HUES64 (cell line): ENCODE results near the gene GRB7.
A peak's percentile ranks its signal among the peaks of the same experiment; 100 is the strongest.

Source experiments
- H3K27ac ChIP-seq: 2 replicates; pipeline ENCODE4 v1.7.0; 2013; ENCODE audit warnings: low read depth, low read length, inconsistent platforms
- H3K27me3 ChIP-seq: 2 replicates; pipeline ENCODE4 v1.6.1; 2013; ENCODE audit warnings: mild to moderate bottlenecking, low read length; ENCODE audit not compliant: insufficient read depth
- H3K36me3 ChIP-seq: 2 replicates; pipeline ENCODE4 v1.6.1; 2013; ENCODE audit warnings: mild to moderate bottlenecking, low read length; ENCODE audit not compliant: insufficient read depth
- H3K4me1 ChIP-seq: 2 replicates; pipeline ENCODE4 v1.6.1; 2013; ENCODE audit warnings: mild to moderate bottlenecking, low read length, moderate library complexity; ENCODE audit not compliant: insufficient read depth
- H3K4me3 ChIP-seq: 2 replicates; pipeline ENCODE4 v1.5.1; 2013; ENCODE audit warnings: mild to moderate bottlenecking, low read length, moderate library complexity
- H3K9ac ChIP-seq: 2 replicates; pipeline ENCODE4 v1.6.1; 2013; ENCODE audit warnings: mild to moderate bottlenecking, low read depth, low read length
- H3K9me3 ChIP-seq: 2 replicates; pipeline ENCODE4 v1.6.1; 2013; ENCODE audit warnings: low read depth, low read length; ENCODE audit not compliant: insufficient read depth
- WGBS: fragments of 150-250, 120-280 bp; methylation state at CpG from one replicate; pipeline ENCODE4 v1.1.7; 2013; ENCODE audit warnings: missing lambda C conversion rate; 5-methylcytosine and 5-hydroxymethylcytosine counted together

Gene GRB7

GRCh38 chr17:39754161-39754957, 16.6 kb downstream of the GRB7 start:
- Histone ChIP-seq H3K27me3 (peaks cover 26% of the 10 kb centered on the region), H3K4me1 (peaks cover 13% of the 10 kb centered on the region)
- under 1% methylated on average over 91 of the region's 91 CpGs for WGBS

GRCh38 chr17:39754958-39755553, 17.3 kb downstream of the GRB7 start:
- WGBS, result 24% methylated on average over 21 of the region's 21 CpGs
- Histone ChIP-seq H3K36me3 (no peaks in the 10 kb centered on the region), H3K4me3 (peak overlapping the region; percentile 68), H3K27ac (no peak overlapping the region), H3K27me3 (peaks cover 26% of the 10 kb centered on the region), H3K4me1 (peaks cover 8% of the 10 kb centered on the region), H3K9me3 (no peaks in the 10 kb centered on the region), H3K9ac (no peak overlapping the region)

More at GRCh38 chr17:39754161-39754957, 16.6 kb downstream of the GRB7 start:
- Histone ChIP-seq H3K27ac (peak overlapping the region; percentile 32; the same call in 1 of the 2 replicates), H3K9ac (peak overlapping the region; percentile 87), H3K9me3 (no peaks in the 10 kb centered on the region), H3K4me3 (peak overlapping the region; percentile 68), H3K36me3 (no peaks in the 10 kb centered on the region)

- peaks cover 26% of the 10 kb centered on the region for H3K27me3 ChIP-seq
- 64% methylated on average over 15 of the region's 18 CpGs for WGBS
- H3K9me3 ChIP-seq, result no peaks in the 10 kb centered on the region
- peaks cover 6% of the 10 kb centered on the region for H3K4me1 ChIP-seq
- H3K9ac ChIP-seq, result no peak overlapping the region
- H3K27ac ChIP-seq, result no peak overlapping the region
- no peaks in the 10 kb centered on the region for H3K36me3 ChIP-seq
- 0 out of 2 replicates have a peak overlapping the region, but pooled peaks have one; percentile 68 for H3K4me3 ChIP-seq
Measured at GRCh38 chr17:39755554-39756379, 18.0 kb downstream of the GRB7 start.

- no peak overlapping the region for H3K4me3 ChIP-seq
- H3K36me3 ChIP-seq, result no peaks in the 10 kb centered on the region
- 67% methylated on average over 6 of the region's 7 CpGs for WGBS
- H3K4me1 ChIP-seq, result peaks cover 6% of the 10 kb centered on the region
- peaks cover 26% of the 10 kb centered on the region for H3K27me3 ChIP-seq
- no peaks in the 10 kb centered on the region for H3K9me3 ChIP-seq
- H3K27ac ChIP-seq, result no peak overlapping the region
- no peak overlapping the region for H3K9ac ChIP-seq
Measured at GRCh38 chr17:39756380-39757079, 18.8 kb downstream of the GRB7 start.

GRCh38 chr17:39757176-39757662, 19.5 kb downstream of the GRB7 start:
- peaks cover 26% of the 10 kb centered on the region for H3K27me3 ChIP-seq

GRCh38 chr17:39757931-39758873, 20.5 kb downstream of the GRB7 start:
- no peaks in the 10 kb centered on the region for H3K36me3 ChIP-seq
- no peak overlapping the region for H3K4me3 ChIP-seq
- H3K9me3 ChIP-seq, result no peaks in the 10 kb centered on the region
- no peak overlapping the region for H3K27ac ChIP-seq
- no peak overlapping the region for H3K9ac ChIP-seq
- WGBS, result 84% methylated on average over 12 of the region's 12 CpGs
- peaks cover 6% of the 10 kb centered on the region; the same call in 1 of the 2 replicates for H3K4me1 ChIP-seq
- H3K27me3 ChIP-seq, result peaks cover 23% of the 10 kb centered on the region

More at GRCh38 chr17:39757176-39757662, 19.5 kb downstream of the GRB7 start:
- Histone ChIP-seq H3K9ac (no peak overlapping the region), H3K9me3 (no peaks in the 10 kb centered on the region), H3K27ac (no peak overlapping the region), H3K4me3 (no peak overlapping the region), H3K36me3 (no peaks in the 10 kb centered on the region), H3K4me1 (peaks cover 6% of the 10 kb centered on the region)
- 91% methylated on average over 4 of the region's 4 CpGs for WGBS

GRCh38 chr17:39759204-39759603, 21.5 kb downstream of the GRB7 start:
- WGBS, result 97% methylated on average over 5 of the region's 5 CpGs
- Histone ChIP-seq H3K4me3 (no peak overlapping the region), H3K27me3 (peaks cover 19% of the 10 kb centered on the region)

GRCh38 chr17:39761861-39762496, 24.2 kb downstream of the GRB7 start:
- Histone ChIP-seq H3K4me1 (no peaks in the 10 kb centered on the region), H3K4me3 (no peak overlapping the region), H3K9ac (no peak overlapping the region), H3K27ac (no peak overlapping the region), H3K36me3 (no peaks in the 10 kb centered on the region), H3K9me3 (no peaks in the 10 kb centered on the region), H3K27me3 (peaks cover 10% of the 10 kb centered on the region)
- 97% methylated on average over 10 of the region's 10 CpGs for WGBS

More at GRCh38 chr17:39759204-39759603, 21.5 kb downstream of the GRB7 start:
- H3K9me3 ChIP-seq, result no peaks in the 10 kb centered on the region
- no peak overlapping the region for H3K9ac ChIP-seq
- H3K36me3 ChIP-seq, result no peaks in the 10 kb centered on the region
- H3K27ac ChIP-seq, result no peak overlapping the region
- H3K4me1 ChIP-seq, result peaks cover 6% of the 10 kb centered on the region; the same call in 1 of the 2 replicates

- no peak overlapping the region for H3K9ac ChIP-seq
- 88% methylated on average over 5 of the region's 5 CpGs for WGBS
- H3K4me3 ChIP-seq, result no peak overlapping the region
- no peak overlapping the region for H3K27ac ChIP-seq
- no peaks in the 10 kb centered on the region for H3K36me3 ChIP-seq
- H3K9me3 ChIP-seq, result no peaks in the 10 kb centered on the region
- H3K4me1 ChIP-seq, result no peaks in the 10 kb centered on the region
- peaks cover 2% of the 10 kb centered on the region; the same call in 1 of the 2 replicates for H3K27me3 ChIP-seq
Measured at GRCh38 chr17:39763051-39763820, 25.5 kb downstream of the GRB7 start.
